Measurements from ENCODE around the gene OR4C6. TPM values are rescaled to one million over a fixed set of nuclear protein-coding genes. Genes with fewer than 3 reads are reported as not detected.

Gene OR4C6
- total RNA-seq = not detected in 2 replicates

GRCh38 chr11:55661901-55662300 lies at the start of gene OR4C6:
Gene OR4C6, plus strand, starts transcription at chr11:55662201. Its CDS starts 2,966 bp downstream, at chr11:55665167.

DNA sequence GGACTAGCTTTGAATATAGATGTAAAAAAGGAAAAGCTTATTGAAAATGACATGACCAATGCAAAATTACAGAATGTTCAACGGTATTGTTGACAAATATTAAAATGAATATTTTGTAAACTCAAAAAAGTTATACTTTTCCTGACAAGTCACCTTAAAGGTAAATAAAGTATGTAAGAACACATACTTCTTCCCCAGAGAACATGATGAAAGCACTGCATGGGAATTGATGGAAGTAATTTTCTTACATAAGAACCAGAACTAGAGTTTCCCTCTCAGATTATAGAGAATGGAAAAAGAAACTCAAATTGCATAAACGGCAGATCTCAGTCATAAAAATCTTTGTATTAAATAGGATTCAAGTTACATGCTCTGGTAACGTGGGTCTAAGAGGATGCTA lies 27.2 kb upstream of the OR4C6 start, which contains the start of gene OR4P4:
Gene OR4P4, plus strand, starts transcription at position 301 of the 400 bp plus-strand sequence.

DNA sequence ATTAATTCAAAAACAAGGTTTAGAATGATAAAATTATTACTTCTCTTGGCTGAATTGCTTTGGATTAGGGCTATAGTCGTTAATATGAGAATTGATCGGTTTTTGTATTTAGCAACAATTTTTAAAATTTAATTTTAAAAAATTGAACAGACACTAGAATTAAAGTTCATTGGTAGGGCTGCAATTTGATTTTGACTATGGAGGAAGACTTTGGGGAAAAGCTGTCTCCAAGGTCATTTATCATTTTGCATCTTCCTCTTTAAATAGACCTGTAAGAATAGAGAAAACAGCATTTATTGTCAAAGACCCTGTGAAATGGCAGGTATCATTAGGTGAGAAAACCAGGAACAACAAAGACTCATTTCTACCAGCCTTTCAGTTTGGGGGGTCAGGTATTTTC lies 14.0 kb upstream of the OR4C6 start, which contains the start of gene OR4S2:
Gene OR4S2, plus strand, starts transcription at position 301 of the 400 bp plus-strand sequence. CDS start 2,577 bp downstream, outside the sequence.

Other genes starting within 250 kb of the OR4C6 start
- not detected in 2 replicates for gene OR4C15, start 107.7 kb upstream of the OR4C6 start, total RNA-seq
- not detected in 2 replicates for gene OR4C16, start 90.1 kb upstream of the OR4C6 start, total RNA-seq
- gene OR4C11, start 54.6 kb upstream of the OR4C6 start, total RNA-seq = not detected in 2 replicates
- gene OR4P4, start 27.1 kb upstream of the OR4C6 start, total RNA-seq = not detected in 2 replicates
- not detected in 2 replicates for gene OR4S2, start 13.9 kb upstream of the OR4C6 start, total RNA-seq
- gene OR5D13, start 111.2 kb downstream of the OR4C6 start, total RNA-seq = not detected in 2 replicates
- not detected in 2 replicates for gene OR5D14, start 133.4 kb downstream of the OR4C6 start, total RNA-seq
- not detected in 2 replicates for gene OR5L1, start 149.2 kb downstream of the OR4C6 start, total RNA-seq
- not detected in 2 replicates for gene OR5D18, start 157.4 kb downstream of the OR4C6 start, total RNA-seq
- not detected in 2 replicates for gene OR5L2, start 165.0 kb downstream of the OR4C6 start, total RNA-seq
- not detected in 2 replicates for gene OR5D16, start 176.6 kb downstream of the OR4C6 start, total RNA-seq
- gene TRIM51, start 221.1 kb downstream of the OR4C6 start, total RNA-seq = not detected in 2 replicates